IMR-90 (cell line): ENCODE data around the gene ZNF296. TPM values are rescaled to one million over a fixed set of nuclear protein-coding genes. Genes with fewer than 3 reads are reported as not detected.

Experiments used
- ATAC-seq: fragments of 200-7000 bp; cut with Tn5 transposase; 2 replicates; pipeline ENCODE4 v1.9.1; 2020; ENCODE audit warnings: low read depth, mild to moderate bottlenecking, moderate library complexity
- BruUV-seq: library from RNA; stranded (reverse); fragments of 400-500 nt; replicated peaks from 2 replicates; lab custom pipeline; 2021; lab: Mats Ljungman, UMichigan
- CTCF ChIA-PET: fragments of 300-600 bp; formaldehyde crosslinking; extraction: SDS; loops from one replicate; lab custom pipeline; 2021; ENCODE audit warnings: antibody characterized with exemption; lab: Yijun Ruan, JAX
- POLR2A ChIA-PET: fragments of 300-600 bp; sonication (Branson Sonifier 250); formaldehyde crosslinking; loops from one replicate; lab custom pipeline; 2022; ENCODE audit warnings: antibody characterized with exemption; ENCODE audit not compliant: unreplicated experiment; lab: Charles Lee
- DNase-seq: peaks from one replicate; pipeline ENCODE4 v3.0.0; 2013
- H2AFZ ChIP-seq: replicated peaks from 2 replicates; pipeline ENCODE3; 2013; ENCODE audit warnings: low read length, mild to moderate bottlenecking; ENCODE audit not compliant: poor library complexity
- H2AK5ac ChIP-seq: 2 replicates; pipeline ENCODE4 v1.6.1; 2013; ENCODE audit warnings: low read depth, low read length, inconsistent platforms
- H2AK9ac ChIP-seq: replicated peaks from 2 replicates; pipeline ENCODE3; 2013; ENCODE audit warnings: mild to moderate bottlenecking, low read depth, low read length, moderate library complexity; ENCODE audit not compliant: poor library complexity
- H2BK120ac ChIP-seq: 2 replicates; pipeline ENCODE4 v1.6.1; 2013; ENCODE audit warnings: low read depth, low read length, inconsistent platforms
- H2BK15ac ChIP-seq: 3 replicates; pipeline ENCODE4 v1.6.1; 2013; ENCODE audit warnings: low read depth, low read length, inconsistent platforms
- H2BK20ac ChIP-seq: 2 replicates; pipeline ENCODE4 v1.6.1; 2013; ENCODE audit warnings: low read depth, mild to moderate bottlenecking, inconsistent platforms, low read length, moderate library complexity
- H2BK5ac ChIP-seq: 2 replicates; pipeline ENCODE4 v1.6.1; 2013; ENCODE audit warnings: mild to moderate bottlenecking, low read depth, low read length, inconsistent platforms; ENCODE audit not compliant: poor library complexity, severe bottlenecking
- H3K14ac ChIP-seq: replicated peaks from 2 replicates; pipeline ENCODE4 v1.6.1; 2013; ENCODE audit warnings: low read depth, low read length, inconsistent platforms
- H3K18ac ChIP-seq: 2 replicates; pipeline ENCODE4 v1.6.1; 2013; ENCODE audit warnings: low read depth, low read length, control low read depth
- H3K23ac ChIP-seq: 2 replicates; pipeline ENCODE4 v1.6.1; 2013; ENCODE audit warnings: low read depth, low read length, inconsistent platforms
- H3K27ac ChIP-seq: 2 replicates; pipeline ENCODE4 v1.5.1; 2013; ENCODE audit warnings: mild to moderate bottlenecking, control low read depth, low read length; ENCODE audit not compliant: insufficient read depth
- H3K27me3 ChIP-seq: 2 replicates; pipeline ENCODE4 v1.6.1; 2013; ENCODE audit warnings: low read length; ENCODE audit not compliant: control insufficient read depth, insufficient read depth
- H3K36me3 ChIP-seq: 2 replicates; pipeline ENCODE4 v1.6.1; 2013; ENCODE audit warnings: low read length, mixed read lengths; ENCODE audit not compliant: control insufficient read depth, insufficient read depth
- H3K4ac ChIP-seq: 2 replicates; pipeline ENCODE4 v1.6.1; 2013; ENCODE audit warnings: low read depth, low read length, inconsistent platforms
- H3K4me1 ChIP-seq: 2 replicates; pipeline ENCODE4 v1.6.1; 2013; ENCODE audit warnings: low read length, mixed read lengths; ENCODE audit not compliant: control insufficient read depth, insufficient read depth
- H3K4me2 ChIP-seq: 2 replicates; pipeline ENCODE4 v1.6.1; 2013; ENCODE audit warnings: low read depth, mild to moderate bottlenecking, control low read depth, low read length, moderate library complexity
- H3K4me3 ChIP-seq: 2 replicates; pipeline ENCODE4 v1.5.1; 2013; ENCODE audit warnings: low read depth, mild to moderate bottlenecking, control low read depth, low read length, moderate library complexity; ENCODE audit not compliant: insufficient read depth
- H3K56ac ChIP-seq: 2 replicates; pipeline ENCODE4 v1.6.1; 2013; ENCODE audit warnings: low read length, inconsistent platforms; ENCODE audit not compliant: insufficient read depth; ENCODE audit errors: extremely low read depth
- H3K79me1 ChIP-seq, 2 experiments: 2 replicates each; pipeline ENCODE4 v1.6.1; 2013; ENCODE audit warnings: low read length in 2 of 2, inconsistent platforms in 1 of 2, low read depth in 1 of 2
- H3K9ac ChIP-seq: 2 replicates; pipeline ENCODE4 v1.6.1; 2013; ENCODE audit warnings: low read depth, low read length, control low read depth
- H3K9me1 ChIP-seq: 2 replicates; pipeline ENCODE4 v1.6.1; 2013; ENCODE audit warnings: low read length, inconsistent platforms; ENCODE audit not compliant: insufficient read depth
- H3K9me3 ChIP-seq: 2 replicates; pipeline ENCODE4 v1.6.1; 2013; ENCODE audit warnings: low read length; ENCODE audit not compliant: control insufficient read depth, insufficient read depth
- H4K20me1 ChIP-seq: 2 replicates; pipeline ENCODE4 v1.6.1; 2013; ENCODE audit warnings: low read length, inconsistent platforms; ENCODE audit not compliant: insufficient read depth
- H4K5ac ChIP-seq: 2 replicates; pipeline ENCODE4 v1.6.1; 2013; ENCODE audit warnings: mild to moderate bottlenecking, low read depth, low read length, control low read depth
- H4K8ac ChIP-seq, 2 experiments: 2 replicates each; pipeline ENCODE4 v1.6.1; 2013; ENCODE audit warnings: low read depth in 2 of 2, low read length in 2 of 2, control low read depth in 1 of 2, inconsistent platforms in 1 of 2
- H4K91ac ChIP-seq: 2 replicates; pipeline ENCODE4 v1.6.1; 2013; ENCODE audit warnings: low read depth, low read length, inconsistent platforms; ENCODE audit not compliant: insufficient read depth
- CEBPB ChIP-seq: IDR thresholded peaks from 2 replicates; pipeline ENCODE4 v1.6.1; 2012; ENCODE audit warnings: low read depth, low read length, improper control_type of control experiment
- CHD1 ChIP-seq: IDR thresholded peaks from 2 replicates; pipeline ENCODE4 v1.6.1; 2012; ENCODE audit warnings: low read depth, low read length, improper control_type of control experiment
- ELK1 ChIP-seq: fragments of 150-350 bp; IDR thresholded peaks from 2 replicates; pipeline ENCODE4 v1.6.1; 2016; ENCODE audit warnings: low read depth, mild to moderate bottlenecking, low read length, moderate library complexity, borderline replicate concordance
- MAZ ChIP-seq: IDR thresholded peaks from 2 replicates; pipeline ENCODE4 v1.6.1; 2012; ENCODE audit warnings: low read depth, mild to moderate bottlenecking, low read length, improper control_type of control experiment, moderate library complexity, borderline replicate concordance
- MXI1 ChIP-seq: IDR thresholded peaks from 2 replicates; pipeline ENCODE4 v1.6.1; 2012; ENCODE audit warnings: low read depth, mild to moderate bottlenecking, low read length, moderate library complexity, borderline replicate concordance
- NFE2L2 ChIP-seq: fragments of 150-350 bp; IDR thresholded peaks from 2 replicates; pipeline ENCODE4 v1.6.1; 2016; ENCODE audit warnings: low read depth, mild to moderate bottlenecking, low read length
- POLR2A ChIP-seq: IDR thresholded peaks from 2 replicates; pipeline ENCODE4 v1.6.1; 2012; ENCODE audit warnings: mild to moderate bottlenecking, low read depth, low read length
- RAD21 ChIP-seq: IDR thresholded peaks from 2 replicates; pipeline ENCODE4 v1.6.1; 2012; ENCODE audit warnings: low read length, improper control_type of control experiment
- RCOR1 ChIP-seq: IDR thresholded peaks from 2 replicates; pipeline ENCODE4 v1.6.1; 2012; ENCODE audit warnings: mild to moderate bottlenecking, low read length, improper control_type of control experiment; ENCODE audit not compliant: insufficient replicate concordance
- SMC3 ChIP-seq: fragments of 150-350 bp; IDR thresholded peaks from 2 replicates; pipeline ENCODE4 v1.6.1; 2016; ENCODE audit warnings: low read depth, mild to moderate bottlenecking, antibody characterized with exemption, low read length, moderate library complexity
- WGBS, 2 experiments: methylation state at CpG; one replicate each; pipeline versions ENCODE4 v1.1.5 to v1.1.7; 2013; ENCODE audit warnings: missing lambda C conversion rate in 2 of 2; ENCODE audit not compliant: insufficient read length in 1 of 2; ENCODE audit errors: extremely low coverage in 2 of 2; 5-methylcytosine and 5-hydroxymethylcytosine counted together
- dilution Hi-C: fragments of 300-500 bp; cut with HindIII; formaldehyde crosslinking; loops from one replicate; pipeline ENCODE4 v1.14.3; 2018; ENCODE audit warnings: low sequenced_read_pairs; ENCODE audit not compliant: unreplicated experiment
- in situ Hi-C: fragments of 300-500 bp; cut with MboI; formaldehyde crosslinking; loops from 3 replicates; pipeline ENCODE4 v1.14.3; 2019; ENCODE audit warnings: low sequenced_read_pairs, inconsistent platforms, mixed read lengths
- intact Hi-C: fragments of 100-400 bp; cut with micrococcal nuclease; formaldehyde crosslinking; loops from 2 replicates; pipeline ENCODE4 v1.10.0; 2022
- polyA plus RNA-seq, 3 experiments: library from polyadenylated mRNA; depleted of rRNA; stranded (reverse); fragments of >200 nt; gene quantifications; 2 replicates each; pipeline ENCODE4 v1.2.3, GENCODE V29; 2012; ENCODE audit warnings: low replicate concordance in 1 of 3
- total RNA-seq: library from RNA; depleted of rRNA; stranded (reverse); fragments of >200 nt; gene quantifications from 2 replicates; pipeline ENCODE4 v1.2.3, GENCODE V29; 2012
- TF ChIP-seq, protein P1 (sequence below): fragments of 150-350 bp; IDR thresholded peaks from 2 replicates; pipeline ENCODE4 v1.6.1; 2017; ENCODE audit warnings: mild to moderate bottlenecking, antibody characterized with exemption, low read length, low read depth
- TF ChIP-seq, protein P2 (sequence below): conservative IDR thresholded peaks from 2 replicates; pipeline ENCODE4 v1.5.1; 2012; ENCODE audit warnings: mild to moderate bottlenecking, low read depth, low read length, improper control_type of control experiment

ZNF296 gene
- total and polyA plus RNA-seq, 2 of the 4 experiments (the other 2 are of a cell fraction), result 0.10 TPM; not detected in 1

GRCh38 chr19:45045671-45046353 is 30.5 kb downstream of the ZNF296 start:
- H3K56ac ChIP-seq, result no peak overlapping the region
- intact Hi-C loops, result no loop called here

More at GRCh38 chr19:45045671-45046353, 30.5 kb downstream of the ZNF296 start:
- DNase-seq (no peak), ATAC-seq (no peak)
- H2BK15ac ChIP-seq, result no peak overlapping the region
- H3K4me2 ChIP-seq, result no peak overlapping the region
- no peak overlapping the region for H2AFZ ChIP-seq
- H3K27ac ChIP-seq, result no peak overlapping the region
- no peak overlapping the region for H3K23ac ChIP-seq
- H2BK5ac ChIP-seq, result no peak overlapping the region
- no peak overlapping the region for H4K91ac ChIP-seq
- TF ChIP-seq SMC3, result no peak
- TF ChIP-seq ELK1, result no peak
- TF ChIP-seq, protein P1, sequence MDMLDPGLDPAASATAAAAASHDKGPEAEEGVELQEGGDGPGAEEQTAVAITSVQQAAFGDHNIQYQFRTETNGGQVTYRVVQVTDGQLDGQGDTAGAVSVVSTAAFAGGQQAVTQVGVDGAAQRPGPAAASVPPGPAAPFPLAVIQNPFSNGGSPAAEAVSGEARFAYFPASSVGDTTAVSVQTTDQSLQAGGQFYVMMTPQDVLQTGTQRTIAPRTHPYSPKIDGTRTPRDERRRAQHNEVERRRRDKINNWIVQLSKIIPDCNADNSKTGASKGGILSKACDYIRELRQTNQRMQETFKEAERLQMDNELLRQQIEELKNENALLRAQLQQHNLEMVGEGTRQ, result no peak
- no peak for TF ChIP-seq MAZ
- TF ChIP-seq, protein P2, sequence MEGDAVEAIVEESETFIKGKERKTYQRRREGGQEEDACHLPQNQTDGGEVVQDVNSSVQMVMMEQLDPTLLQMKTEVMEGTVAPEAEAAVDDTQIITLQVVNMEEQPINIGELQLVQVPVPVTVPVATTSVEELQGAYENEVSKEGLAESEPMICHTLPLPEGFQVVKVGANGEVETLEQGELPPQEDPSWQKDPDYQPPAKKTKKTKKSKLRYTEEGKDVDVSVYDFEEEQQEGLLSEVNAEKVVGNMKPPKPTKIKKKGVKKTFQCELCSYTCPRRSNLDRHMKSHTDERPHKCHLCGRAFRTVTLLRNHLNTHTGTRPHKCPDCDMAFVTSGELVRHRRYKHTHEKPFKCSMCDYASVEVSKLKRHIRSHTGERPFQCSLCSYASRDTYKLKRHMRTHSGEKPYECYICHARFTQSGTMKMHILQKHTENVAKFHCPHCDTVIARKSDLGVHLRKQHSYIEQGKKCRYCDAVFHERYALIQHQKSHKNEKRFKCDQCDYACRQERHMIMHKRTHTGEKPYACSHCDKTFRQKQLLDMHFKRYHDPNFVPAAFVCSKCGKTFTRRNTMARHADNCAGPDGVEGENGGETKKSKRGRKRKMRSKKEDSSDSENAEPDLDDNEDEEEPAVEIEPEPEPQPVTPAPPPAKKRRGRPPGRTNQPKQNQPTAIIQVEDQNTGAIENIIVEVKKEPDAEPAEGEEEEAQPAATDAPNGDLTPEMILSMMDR, result no peak
- no peak for TF ChIP-seq RAD21
- no peak for TF ChIP-seq CHD1
- TF ChIP-seq MXI1, result no peak
- TF ChIP-seq RCOR1, result no peak
- TF ChIP-seq CEBPB, result no peak
- no peak for TF ChIP-seq NFE2L2
- no peak for TF ChIP-seq POLR2A
- H4K20me1 ChIP-seq, result peaks cover 83% of the 10 kb centered on the region
- in situ Hi-C loops (no loop called here), dilution Hi-C loops (no loop called here)
- 87% methylated on average over 7 of the region's 14 CpGs; no CpG with 5 or more reads in 1 of the 2 experiments for WGBS, 2 experiments
- peaks cover 2% of the 10 kb centered on the region; the same call in 1 of the 2 replicates for H3K4me1 ChIP-seq
- no peak overlapping the region for H3K4me3 ChIP-seq
- peaks cover 18% of the 10 kb centered on the region; the same call in 1 of the 2 replicates for H3K9me1 ChIP-seq
- peaks cover 40% of the 10 kb centered on the region for H3K36me3 ChIP-seq
- H4K8ac ChIP-seq, result no peak overlapping the region
- H3K9me3 ChIP-seq, result no peaks in the 10 kb centered on the region
- H3K14ac ChIP-seq, result no peak overlapping the region
- H2AK5ac ChIP-seq, result no peak overlapping the region
- ChIA-PET POLR2A (no interaction called here), CTCF (interaction anchor here (1.5 kb wide), 1 partner anchor 14 kb away, joined by 5 read pairs; no protein-coding TSS in a partner anchor)
- peaks cover 42 to 66% of the 10 kb centered on the region in 2 experiments for H3K79me1 ChIP-seq
- no peak overlapping the region for H3K18ac ChIP-seq
- H2BK120ac ChIP-seq, result no peak overlapping the region
- BruUV-seq, result no TSS peak
- H4K5ac ChIP-seq, result no peak overlapping the region
- H3K9ac ChIP-seq, result no peak overlapping the region
- no peak overlapping the region for H2BK20ac ChIP-seq
- no peak overlapping the region for H2AK9ac ChIP-seq
- no peaks in the 10 kb centered on the region for H3K27me3 ChIP-seq
- no peak overlapping the region for H3K4ac ChIP-seq
